Hippocampal formation (tissue), 2 donors: Measurements from ENCODE around the gene GABRD.
"Not testable (repeated sequence)": the region's sequence is repeated elsewhere in the genome, so short reads cannot be mapped to it uniquely, and the experiment has no call there.

ENCODE experiments used
- DNase-seq, 2 donors: peaks; one replicate each; lab custom pipeline; 2025; lab: John Stamatoyannopoulos, UW

GABRD gene, protein sequence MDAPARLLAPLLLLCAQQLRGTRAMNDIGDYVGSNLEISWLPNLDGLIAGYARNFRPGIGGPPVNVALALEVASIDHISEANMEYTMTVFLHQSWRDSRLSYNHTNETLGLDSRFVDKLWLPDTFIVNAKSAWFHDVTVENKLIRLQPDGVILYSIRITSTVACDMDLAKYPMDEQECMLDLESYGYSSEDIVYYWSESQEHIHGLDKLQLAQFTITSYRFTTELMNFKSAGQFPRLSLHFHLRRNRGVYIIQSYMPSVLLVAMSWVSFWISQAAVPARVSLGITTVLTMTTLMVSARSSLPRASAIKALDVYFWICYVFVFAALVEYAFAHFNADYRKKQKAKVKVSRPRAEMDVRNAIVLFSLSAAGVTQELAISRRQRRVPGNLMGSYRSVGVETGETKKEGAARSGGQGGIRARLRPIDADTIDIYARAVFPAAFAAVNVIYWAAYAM

GRCh38 chr1:2019172-2019543, at the start of gene GABRD:
GABRD (plus strand) TSS chr1:2019345; CDS start chr1:2019424, 79 bp downstream.
- no peak for DNase-seq

- DNase-seq = no peak
Observed at GRCh38 chr1:1969505-1969900, 49.6 kb upstream of the GABRD start.

- DNase-seq = no peak
Observed at GRCh38 chr1:1969953-1970716, 49.0 kb upstream of the GABRD start.

- no peak for DNase-seq
Observed at GRCh38 chr1:1971017-1971416, 48.1 kb upstream of the GABRD start.

DNA sequence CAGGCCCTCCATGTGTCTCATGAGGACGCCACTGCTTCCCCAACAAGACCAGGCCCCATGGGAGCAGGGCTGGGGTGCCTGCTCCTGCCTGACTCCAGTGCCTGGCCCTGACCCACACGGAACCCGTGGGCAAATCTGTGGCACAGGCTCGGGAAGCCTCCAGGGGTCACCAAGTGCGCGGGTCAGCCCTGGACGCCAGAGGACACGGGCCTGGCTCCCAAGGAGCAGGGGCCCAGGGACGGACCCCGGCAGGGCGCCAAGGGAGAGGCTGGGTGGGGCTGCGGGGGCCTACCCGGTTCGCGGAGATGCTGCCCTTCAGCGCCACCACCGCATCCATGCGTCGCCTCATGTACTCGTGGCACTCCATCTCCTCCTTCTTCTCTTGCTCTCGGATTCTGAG, 47.5 kb upstream of the GABRD start:
- DNase-seq = no peak

- no peak for DNase-seq
Observed at GRCh38 chr1:1972976-1973715, 46.0 kb upstream of the GABRD start.

- DNase-seq = no peak
Observed at GRCh38 chr1:1973716-1974642, 45.2 kb upstream of the GABRD start.

- DNase-seq = no peak
Observed at GRCh38 chr1:1974834-1975233, 44.3 kb upstream of the GABRD start.

DNA sequence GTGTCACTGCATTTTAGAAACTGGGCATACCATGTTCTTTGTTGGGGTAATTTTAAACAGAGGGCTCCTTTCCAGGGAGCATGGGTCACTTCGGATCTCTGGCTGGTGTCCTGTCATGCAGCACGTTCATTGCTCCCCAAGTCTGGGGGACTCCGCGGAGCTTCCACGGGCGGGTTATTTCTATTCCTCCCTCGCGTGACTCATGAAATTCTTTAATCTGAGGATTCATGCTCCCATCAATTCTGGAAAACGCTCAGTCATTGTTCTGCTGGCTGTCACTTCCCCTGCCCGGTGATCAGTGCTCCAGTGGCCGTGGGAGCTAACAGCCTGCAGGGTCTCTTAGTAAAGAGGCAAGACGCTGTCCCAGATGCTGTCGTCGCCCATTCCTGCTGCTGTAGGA, 43.6 kb upstream of the GABRD start:
- DNase-seq = no peak

- no peak for DNase-seq
Observed at GRCh38 chr1:1976031-1976430, 43.1 kb upstream of the GABRD start.

GRCh38 chr1:1978108-1978507, 41.0 kb upstream of the GABRD start:
- DNase-seq = no peak

GRCh38 chr1:1978690-1979481, 40.3 kb upstream of the GABRD start:
- not testable (repeated sequence) for DNase-seq

DNA sequence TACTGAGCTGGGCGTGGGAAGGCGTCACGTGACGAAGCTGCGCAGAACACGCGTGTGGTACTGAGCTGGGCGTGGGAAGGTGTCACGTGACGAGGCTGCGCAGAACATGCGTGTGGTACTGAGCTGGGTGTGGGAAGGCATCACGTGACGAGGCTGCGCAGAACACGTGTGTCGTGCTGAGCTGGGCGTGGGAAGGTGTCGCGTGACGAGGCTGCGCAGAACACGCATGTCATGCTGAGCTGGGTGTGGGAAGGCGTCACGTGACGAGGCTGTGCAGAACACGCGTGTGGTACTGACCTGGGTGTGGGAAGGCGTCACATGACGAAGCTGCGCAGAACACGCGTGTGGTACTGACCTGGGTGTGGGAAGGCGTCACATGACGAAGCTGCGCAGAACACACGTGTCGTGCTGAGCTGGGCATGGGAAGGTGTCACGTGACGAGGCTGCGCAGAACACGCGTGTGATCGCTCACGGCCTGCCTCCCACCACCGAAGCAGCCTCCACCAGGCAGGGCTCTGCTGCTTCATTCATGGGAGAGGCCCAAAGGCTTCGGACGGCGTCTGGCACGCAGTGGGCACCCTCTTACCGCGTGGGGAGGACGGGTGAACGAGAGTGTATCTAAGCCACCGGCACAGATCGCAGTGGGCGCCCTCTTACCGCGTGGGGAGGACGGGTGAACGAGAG, 39.5 kb upstream of the GABRD start:
- no peak for DNase-seq

DNA sequence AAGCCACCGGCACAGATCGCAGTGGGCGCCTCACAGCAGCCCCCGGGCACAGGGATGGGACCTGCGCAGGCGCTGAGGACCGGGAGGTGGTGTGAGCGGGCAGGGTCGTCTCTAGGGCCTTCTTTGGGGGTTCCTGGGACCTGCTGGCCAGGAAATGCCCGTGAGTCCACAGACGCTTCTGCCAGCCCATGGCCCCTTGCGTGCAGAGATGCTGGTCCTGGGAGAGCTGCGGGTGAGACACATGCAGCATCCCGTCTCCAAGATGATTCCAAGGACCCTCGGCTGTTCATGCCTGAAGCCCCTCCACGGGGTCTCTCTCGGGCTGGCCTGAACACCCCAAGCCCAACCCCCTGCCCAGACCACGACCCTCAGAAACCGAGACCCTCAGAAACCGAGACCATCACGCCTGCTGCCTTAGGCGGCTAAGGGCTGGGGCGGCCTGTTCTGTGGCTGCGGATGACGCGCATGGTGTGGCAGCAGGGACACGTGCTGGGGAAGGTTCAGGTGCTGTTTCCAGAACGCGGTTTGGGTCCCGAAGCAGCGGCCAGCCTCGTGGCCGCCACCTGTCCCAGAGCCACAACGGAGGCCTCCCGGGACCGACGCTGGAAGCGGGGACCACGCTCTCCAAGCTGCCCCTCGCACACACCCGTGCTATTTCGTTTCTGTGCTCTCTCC, 38.5 kb upstream of the GABRD start:
- no peak for DNase-seq

GRCh38 chr1:1981142-1981500, 38.0 kb upstream of the GABRD start:
- DNase-seq = no peak

DNA sequence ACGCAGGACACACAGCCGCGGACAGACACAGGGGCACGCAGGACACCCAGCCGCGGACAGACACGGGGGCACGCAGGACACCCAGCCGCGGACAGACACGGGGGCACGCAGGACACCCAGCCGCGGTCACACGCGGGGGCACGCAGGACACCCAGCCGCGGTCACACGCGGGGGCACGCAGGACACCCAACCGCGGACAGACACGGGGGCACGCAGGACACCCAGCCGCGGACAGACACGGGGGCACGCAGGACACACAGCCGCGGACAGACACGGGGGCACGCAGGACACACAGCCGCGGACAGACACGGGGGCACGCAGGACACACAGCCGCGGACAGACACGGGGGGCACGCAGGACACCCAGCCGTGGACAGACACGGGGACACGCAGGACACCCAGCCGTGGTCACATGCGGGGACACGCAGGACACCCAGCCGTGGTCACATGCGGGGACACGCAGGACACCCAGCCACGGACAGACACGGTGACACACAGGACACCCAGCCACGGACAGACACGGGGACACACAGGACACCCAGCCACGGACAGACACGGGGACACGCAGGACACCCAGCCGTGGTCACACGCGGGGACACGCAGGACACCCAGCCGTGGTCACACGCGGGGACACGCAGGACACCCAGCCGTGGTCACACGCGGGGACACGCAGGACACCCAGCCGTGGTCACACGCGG, 37.4 kb upstream of the GABRD start:
- not testable (repeated sequence) for DNase-seq

- no peak for DNase-seq
Observed at GRCh38 chr1:1982379-1983232, 36.5 kb upstream of the GABRD start.

DNA sequence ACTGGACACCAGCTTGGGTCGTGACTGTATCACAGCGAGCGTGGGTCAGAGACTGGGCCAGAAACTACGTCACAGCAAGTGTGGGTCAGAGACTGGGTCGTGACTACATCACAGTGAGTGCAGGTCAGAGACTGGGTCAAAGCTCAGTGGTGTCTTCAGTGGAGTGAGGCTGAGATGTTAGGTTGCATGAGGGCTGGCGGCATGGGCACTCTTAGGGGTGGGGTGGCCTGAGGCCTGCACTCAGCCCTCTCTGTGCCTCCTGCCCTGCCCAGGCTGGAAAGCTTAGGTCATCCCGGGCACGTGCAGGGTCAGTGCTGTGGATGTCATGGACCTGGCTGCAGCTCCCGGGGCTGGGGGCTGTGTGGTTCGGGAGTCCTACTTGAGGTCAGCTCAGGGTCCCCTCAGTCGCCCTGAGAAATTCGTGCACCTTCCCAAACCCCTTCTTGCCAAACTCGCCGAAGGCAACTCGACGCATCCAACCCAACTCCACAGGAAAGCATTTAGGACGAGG, 34.5 kb upstream of the GABRD start:
- no peak for DNase-seq
